ENCODE data around the gene RAB14.

GRCh38 chr9:121189006-121189405, 12.7 kb downstream of the RAB14 start:
- TF ChIP-seq CTCF (IDR thresholded peaks at IDR 0.05) = no peak
- TF ChIP-seq POLR2A (IDR thresholded peaks at IDR 0.05) = no peak

Data from body of pancreas (tissue), 4 donors.